SU-DHL-6 (cell line): ENCODE measurements around the gene FBXO40.

Experiments used
- EZH2phosphoT487 ChIP-seq: fragments of 200-600 bp; sonication (generic), shearing (Covaris generic); conservative IDR thresholded peaks from 2 replicates; pipeline ENCODE4 v1.6.1; 2018; ENCODE audit warnings: mild to moderate bottlenecking, antibody characterized with exemption, low read length, moderate library complexity, mixed read lengths
- TF ChIP-seq, protein P1 (sequence below): fragments of 200-600 bp; sonication (generic); IDR thresholded peaks from one replicate; pipeline ENCODE4 v1.5.1; 2017; ENCODE audit warnings: antibody characterized with exemption, mild to moderate bottlenecking, low read length, moderate library complexity; ENCODE audit not compliant: insufficient read depth, poor library complexity, severe bottlenecking

DNA sequence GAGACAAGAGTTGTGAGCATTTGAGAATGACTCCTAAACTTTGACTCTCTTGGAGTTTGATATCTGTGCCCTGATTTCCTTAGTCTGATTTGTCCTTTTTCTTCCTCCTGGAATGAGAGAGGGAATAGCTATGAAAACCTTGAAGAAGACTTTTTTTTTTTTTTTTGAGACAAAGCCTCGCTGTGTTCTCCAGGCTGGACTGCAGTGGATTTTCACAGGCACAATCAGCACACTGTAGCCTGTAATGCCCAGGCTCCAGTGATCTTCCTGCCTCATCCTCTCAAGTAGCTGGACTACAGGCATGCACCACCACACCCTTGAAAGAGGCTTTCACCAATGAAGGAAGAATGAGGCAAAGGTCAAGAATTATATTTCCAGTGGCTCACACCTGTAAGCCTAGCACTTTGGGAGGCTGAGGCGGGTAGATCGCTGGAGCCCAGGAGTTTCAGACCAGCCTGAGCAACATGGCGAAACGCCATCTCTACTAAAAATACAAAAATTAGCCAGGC lies 35.7 kb upstream of the FBXO40 start:
- TF ChIP-seq, protein P1, sequence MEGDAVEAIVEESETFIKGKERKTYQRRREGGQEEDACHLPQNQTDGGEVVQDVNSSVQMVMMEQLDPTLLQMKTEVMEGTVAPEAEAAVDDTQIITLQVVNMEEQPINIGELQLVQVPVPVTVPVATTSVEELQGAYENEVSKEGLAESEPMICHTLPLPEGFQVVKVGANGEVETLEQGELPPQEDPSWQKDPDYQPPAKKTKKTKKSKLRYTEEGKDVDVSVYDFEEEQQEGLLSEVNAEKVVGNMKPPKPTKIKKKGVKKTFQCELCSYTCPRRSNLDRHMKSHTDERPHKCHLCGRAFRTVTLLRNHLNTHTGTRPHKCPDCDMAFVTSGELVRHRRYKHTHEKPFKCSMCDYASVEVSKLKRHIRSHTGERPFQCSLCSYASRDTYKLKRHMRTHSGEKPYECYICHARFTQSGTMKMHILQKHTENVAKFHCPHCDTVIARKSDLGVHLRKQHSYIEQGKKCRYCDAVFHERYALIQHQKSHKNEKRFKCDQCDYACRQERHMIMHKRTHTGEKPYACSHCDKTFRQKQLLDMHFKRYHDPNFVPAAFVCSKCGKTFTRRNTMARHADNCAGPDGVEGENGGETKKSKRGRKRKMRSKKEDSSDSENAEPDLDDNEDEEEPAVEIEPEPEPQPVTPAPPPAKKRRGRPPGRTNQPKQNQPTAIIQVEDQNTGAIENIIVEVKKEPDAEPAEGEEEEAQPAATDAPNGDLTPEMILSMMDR, result no peak
- TF ChIP-seq EZH2phosphoT487, result no peak
